Thyroid gland (tissue), 4 donors: ENCODE measurements around the gene PRODH.
"Not testable (repeated sequence)": the region's sequence is repeated elsewhere in the genome, so short reads cannot be mapped to it uniquely, and the experiment has no call there.

Experiments used
- CTCF ChIP-seq, 6 experiments: fragments of 200-600 bp in 3 of 6; fragments of 450-650 bp in 3 of 6; sonication (generic) in 3 of 6; IDR thresholded peaks; one replicate each; pipeline ENCODE4 v1.5.1; 2016 to 2019; ENCODE audit warnings: antibody characterized with exemption in 6 of 6, mild to moderate bottlenecking in 2 of 6, inconsistent platforms in 1 of 6, moderate library complexity in 1 of 6
- POLR2A ChIP-seq, 2 donors: fragments of 450-650 bp; IDR thresholded peaks; one replicate each; pipeline ENCODE4 v1.6.1; 2017; ENCODE audit warnings: antibody characterized with exemption in 2 of 2, mild to moderate bottlenecking in 2 of 2, moderate library complexity in 1 of 2

- not testable (repeated sequence) for TF ChIP-seq CTCF, POLR2A (IDR thresholded peaks at IDR 0.05)
These were observed 11.0 kb upstream of the PRODH start for GRCh38 chr22:18947105-18947504.
